WTC11 (cell line): Measurements from ENCODE around the gene MRPL37. TPM values are rescaled to one million over a fixed set of nuclear protein-coding genes. Genes with fewer than 3 reads are reported as not detected.

Experiments used
- ATAC-seq: fragments of 200-7000 bp; cut with Tn5 transposase; 2 replicates; pipeline ENCODE4 v1.10.0; 2021; ENCODE audit warnings: mild to moderate bottlenecking, moderate library complexity
- CTCF ChIA-PET: fragments of 300-600 bp; sonication (Branson Sonifier 250); formaldehyde crosslinking; loops from one replicate; lab custom pipeline; 2021; ENCODE audit warnings: antibody characterized with exemption; lab: Charles Lee
- POLR2A ChIA-PET: fragments of 350-600 bp; sonication (Branson Sonifier 250); formaldehyde crosslinking; loops from one replicate; lab custom pipeline; 2021; ENCODE audit warnings: antibody characterized with exemption; lab: Charles Lee
- DNase-seq: peaks from one replicate; pipeline ENCODE4 v3.0.0; 2021; ENCODE audit warnings: low spot score
- H3K27ac Mint-ChIP-seq: 2 replicates; pipeline ENCODE4 v1.8.0; 2021; ENCODE audit warnings: mixed read lengths
- H3K27me3 Mint-ChIP-seq: 2 replicates; pipeline ENCODE4 v1.8.0; 2021; ENCODE audit warnings: low read depth, mild to moderate bottlenecking, moderate library complexity, mixed read lengths
- H3K36me3 Mint-ChIP-seq: 2 replicates; pipeline ENCODE4 v1.8.0; 2021; ENCODE audit warnings: mixed read lengths
- H3K4me1 Mint-ChIP-seq: 2 replicates; pipeline ENCODE4 v1.8.0; 2022; ENCODE audit warnings: mixed read lengths
- H3K4me3 Mint-ChIP-seq: 2 replicates; pipeline ENCODE4 v1.8.0; 2021; ENCODE audit warnings: mild to moderate bottlenecking, moderate library complexity, mixed read lengths
- H3K9me3 Mint-ChIP-seq: 2 replicates; pipeline ENCODE4 v1.8.0; 2021; ENCODE audit warnings: mixed read lengths
- CBFB ChIP-seq: sonication (generic); formaldehyde crosslinking; IDR thresholded peaks from 2 replicates; pipeline ENCODE4 v1.8.1; 2022; ENCODE audit warnings: mild to moderate bottlenecking, low read depth, missing genetic modification reagents
- CREM ChIP-seq: sonication (generic); formaldehyde crosslinking; IDR thresholded peaks from 2 replicates; pipeline ENCODE4 v1.8.1; 2022; ENCODE audit warnings: mild to moderate bottlenecking, missing genetic modification reagents, moderate library complexity
- EMX1 ChIP-seq: fragments of 250-450 bp; sonication (Bioruptor Pico); IDR thresholded peaks from 2 replicates; pipeline ENCODE4 v1.8.0; 2021; ENCODE audit warnings: mild to moderate bottlenecking
- FOXP1 ChIP-seq: sonication (generic); formaldehyde crosslinking; IDR thresholded peaks from 2 replicates; pipeline ENCODE4 v1.8.0; 2022; ENCODE audit warnings: missing genetic modification reagents, mild to moderate bottlenecking, moderate library complexity, borderline replicate concordance
- GTF2I ChIP-seq: fragments of 250-450 bp; sonication (Bioruptor Pico); conservative IDR thresholded peaks from 2 replicates; pipeline ENCODE4 v1.4.0; 2021; ENCODE audit warnings: mild to moderate bottlenecking
- NFE2L1 ChIP-seq: sonication (generic); formaldehyde crosslinking; IDR thresholded peaks from 2 replicates; pipeline ENCODE4 v1.8.1; 2023; ENCODE audit warnings: missing genetic modification reagents
- NR2C2 ChIP-seq: sonication (generic); formaldehyde crosslinking; IDR thresholded peaks from 2 replicates; pipeline ENCODE4 v1.8.0; 2022; ENCODE audit warnings: mild to moderate bottlenecking, missing genetic modification reagents
- RORB ChIP-seq: fragments of 250-450 bp; sonication (Bioruptor Pico); IDR thresholded peaks from 2 replicates; pipeline ENCODE4 v1.9.0; 2021; ENCODE audit warnings: mild to moderate bottlenecking
- ZNF138 ChIP-seq: sonication (generic); formaldehyde crosslinking; conservative IDR thresholded peaks from 2 replicates; pipeline ENCODE4 v1.8.1; 2022; ENCODE audit warnings: mild to moderate bottlenecking, moderate library complexity, missing genetic modification reagents
- ZNF263 ChIP-seq: sonication (generic); formaldehyde crosslinking; IDR thresholded peaks from 2 replicates; pipeline ENCODE4 v1.8.1; 2022; ENCODE audit warnings: low read depth, mild to moderate bottlenecking, moderate library complexity, missing genetic modification reagents
- total RNA-seq: library from RNA; stranded (reverse); gene quantifications from 3 replicates; pipeline ENCODE4 v1.2.3, GENCODE V29; 2021
- TF ChIP-seq, protein P1 (sequence below): sonication (generic); formaldehyde crosslinking; conservative IDR thresholded peaks from 2 replicates; pipeline ENCODE4 v1.8.1; 2022; ENCODE audit warnings: mild to moderate bottlenecking, missing genetic modification reagents
- TF ChIP-seq, protein P2 (sequence below): fragments of 250-450 bp; sonication (Bioruptor Pico); IDR thresholded peaks from 2 replicates; pipeline ENCODE4 v2.1.2; 2022; ENCODE audit warnings: mild to moderate bottlenecking, moderate library complexity
- TF ChIP-seq, protein P3 (sequence below): fragments of 250-450 bp; sonication (Bioruptor Pico); IDR thresholded peaks from 2 replicates; pipeline ENCODE4 v1.9.0; 2021; ENCODE audit warnings: mild to moderate bottlenecking
- TF ChIP-seq, protein P4 (sequence below): sonication (generic); formaldehyde crosslinking; IDR thresholded peaks from 2 replicates; pipeline ENCODE4 v1.8.0; 2023; ENCODE audit warnings: missing genetic modification reagents
- TF ChIP-seq, protein P5 (sequence below): sonication (generic); formaldehyde crosslinking; IDR thresholded peaks from 2 replicates; pipeline ENCODE4 v1.8.0; 2022; ENCODE audit warnings: mild to moderate bottlenecking, missing genetic modification reagents
- TF ChIP-seq, protein P6 (sequence below): fragments of 250-450 bp; sonication (Bioruptor Pico); conservative IDR thresholded peaks from 2 replicates; pipeline ENCODE4 v1.9.0; 2021; ENCODE audit warnings: mild to moderate bottlenecking
- TF ChIP-seq, protein P7 (sequence below): sonication (generic); formaldehyde crosslinking; IDR thresholded peaks from 2 replicates; pipeline ENCODE4 v1.8.1; 2022; ENCODE audit warnings: low read depth, mild to moderate bottlenecking, moderate library complexity, missing genetic modification reagents, borderline replicate concordance

Gene MRPL37
- total RNA-seq, 1 experiment from 2014 or later = 143 TPM

DNA sequence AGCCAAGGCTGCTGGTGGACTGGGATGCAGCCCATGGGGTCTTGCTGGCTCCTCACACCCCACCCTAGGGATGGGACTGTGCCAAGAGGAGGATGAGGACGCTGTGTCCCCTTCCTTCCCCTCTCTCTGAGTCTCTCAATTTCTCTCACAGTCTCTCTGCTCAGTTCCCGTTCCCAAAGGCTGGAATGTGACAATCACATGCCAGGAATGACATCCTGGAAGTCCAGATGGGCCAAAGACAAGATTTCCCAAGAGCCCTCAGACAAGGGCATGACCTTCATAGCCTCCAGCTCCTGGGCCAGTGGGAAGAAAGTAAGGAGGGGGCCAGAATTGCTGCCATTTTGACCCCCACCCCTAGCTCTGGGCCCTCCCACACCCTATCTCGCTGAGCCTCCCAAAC lies 39.6 kb upstream of the MRPL37 start (continued):
- TF ChIP-seq NR2C2 (CRISPR knock-in tag) = no peak

DNA sequence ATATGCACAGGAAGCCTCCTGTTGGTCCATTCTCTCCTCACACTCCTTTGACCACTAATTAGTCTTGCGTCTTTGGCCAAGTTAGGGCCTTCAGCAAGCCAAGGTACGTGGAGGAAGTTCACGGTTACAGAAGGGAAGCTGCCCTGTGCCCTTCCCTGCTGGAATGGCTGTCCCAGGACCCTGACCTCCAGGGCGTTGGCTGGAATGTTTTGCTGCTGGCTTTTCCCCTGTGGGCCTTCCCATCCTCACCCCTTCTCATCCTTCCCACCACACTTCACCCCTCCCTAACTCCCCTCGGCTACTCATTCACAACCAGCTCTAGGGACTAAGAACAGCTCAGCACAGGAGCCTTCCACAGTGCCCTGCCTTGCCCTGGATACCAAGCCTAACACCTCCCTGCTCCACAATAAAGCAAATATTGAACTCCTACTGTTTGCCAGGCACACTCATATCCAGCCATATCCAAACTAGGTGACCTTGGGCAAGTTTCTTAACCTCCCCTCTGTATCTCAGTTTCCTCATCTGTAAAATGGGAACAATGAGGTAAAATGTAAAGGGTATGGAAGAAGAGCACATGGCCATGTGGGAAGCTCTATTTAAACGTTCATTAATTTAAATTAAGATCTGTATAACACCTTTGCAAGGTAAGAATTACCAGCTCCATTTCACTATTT lies 38.3 kb upstream of the MRPL37 start:
- H3K4me3 Mint-ChIP-seq = no peak overlapping the region
- no peak for DNase-seq
- H3K27ac Mint-ChIP-seq = no peak overlapping the region
- H3K9me3 Mint-ChIP-seq = no peaks in the 10 kb centered on the region
- TF ChIP-seq, protein P1, sequence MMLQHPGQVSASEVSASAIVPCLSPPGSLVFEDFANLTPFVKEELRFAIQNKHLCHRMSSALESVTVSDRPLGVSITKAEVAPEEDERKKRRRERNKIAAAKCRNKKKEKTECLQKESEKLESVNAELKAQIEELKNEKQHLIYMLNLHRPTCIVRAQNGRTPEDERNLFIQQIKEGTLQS = no peak
- TF ChIP-seq, protein P2, sequence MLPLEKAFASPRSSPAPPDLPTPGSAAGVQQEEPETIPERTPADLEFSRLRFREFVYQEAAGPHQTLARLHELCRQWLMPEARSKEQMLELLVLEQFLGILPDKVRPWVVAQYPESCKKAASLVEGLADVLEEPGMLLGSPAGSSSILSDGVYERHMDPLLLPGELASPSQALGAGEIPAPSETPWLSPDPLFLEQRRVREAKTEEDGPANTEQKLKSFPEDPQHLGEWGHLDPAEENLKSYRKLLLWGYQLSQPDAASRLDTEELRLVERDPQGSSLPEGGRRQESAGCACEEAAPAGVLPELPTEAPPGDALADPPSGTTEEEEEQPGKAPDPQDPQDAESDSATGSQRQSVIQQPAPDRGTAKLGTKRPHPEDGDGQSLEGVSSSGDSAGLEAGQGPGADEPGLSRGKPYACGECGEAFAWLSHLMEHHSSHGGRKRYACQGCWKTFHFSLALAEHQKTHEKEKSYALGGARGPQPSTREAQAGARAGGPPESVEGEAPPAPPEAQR (CRISPR knock-in tag) = no peak
- TF ChIP-seq, protein P3, sequence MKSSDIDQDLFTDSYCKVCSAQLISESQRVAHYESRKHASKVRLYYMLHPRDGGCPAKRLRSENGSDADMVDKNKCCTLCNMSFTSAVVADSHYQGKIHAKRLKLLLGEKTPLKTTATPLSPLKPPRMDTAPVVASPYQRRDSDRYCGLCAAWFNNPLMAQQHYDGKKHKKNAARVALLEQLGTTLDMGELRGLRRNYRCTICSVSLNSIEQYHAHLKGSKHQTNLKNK (CRISPR knock-in tag) = no peak
- TF ChIP-seq GTF2I (CRISPR knock-in tag) (no peak), NFE2L1 (CRISPR knock-in tag) (no peak), RORB (CRISPR knock-in tag) (no peak), ZNF263 (CRISPR knock-in tag) (no peak), EMX1 (CRISPR knock-in tag) (no peak), CBFB (CRISPR knock-in tag) (no peak), FOXP1 (CRISPR knock-in tag) (no peak), CREM (CRISPR knock-in tag) (no peak), ZNF138 (CRISPR knock-in tag) (no peak)
- TF ChIP-seq, protein P4, sequence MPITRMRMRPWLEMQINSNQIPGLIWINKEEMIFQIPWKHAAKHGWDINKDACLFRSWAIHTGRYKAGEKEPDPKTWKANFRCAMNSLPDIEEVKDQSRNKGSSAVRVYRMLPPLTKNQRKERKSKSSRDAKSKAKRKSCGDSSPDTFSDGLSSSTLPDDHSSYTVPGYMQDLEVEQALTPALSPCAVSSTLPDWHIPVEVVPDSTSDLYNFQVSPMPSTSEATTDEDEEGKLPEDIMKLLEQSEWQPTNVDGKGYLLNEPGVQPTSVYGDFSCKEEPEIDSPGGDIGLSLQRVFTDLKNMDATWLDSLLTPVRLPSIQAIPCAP (CRISPR knock-in tag) = no peak
- TF ChIP-seq, protein P5, sequence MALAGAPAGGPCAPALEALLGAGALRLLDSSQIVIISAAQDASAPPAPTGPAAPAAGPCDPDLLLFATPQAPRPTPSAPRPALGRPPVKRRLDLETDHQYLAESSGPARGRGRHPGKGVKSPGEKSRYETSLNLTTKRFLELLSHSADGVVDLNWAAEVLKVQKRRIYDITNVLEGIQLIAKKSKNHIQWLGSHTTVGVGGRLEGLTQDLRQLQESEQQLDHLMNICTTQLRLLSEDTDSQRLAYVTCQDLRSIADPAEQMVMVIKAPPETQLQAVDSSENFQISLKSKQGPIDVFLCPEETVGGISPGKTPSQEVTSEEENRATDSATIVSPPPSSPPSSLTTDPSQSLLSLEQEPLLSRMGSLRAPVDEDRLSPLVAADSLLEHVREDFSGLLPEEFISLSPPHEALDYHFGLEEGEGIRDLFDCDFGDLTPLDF = no peak
- TF ChIP-seq, protein P6, sequence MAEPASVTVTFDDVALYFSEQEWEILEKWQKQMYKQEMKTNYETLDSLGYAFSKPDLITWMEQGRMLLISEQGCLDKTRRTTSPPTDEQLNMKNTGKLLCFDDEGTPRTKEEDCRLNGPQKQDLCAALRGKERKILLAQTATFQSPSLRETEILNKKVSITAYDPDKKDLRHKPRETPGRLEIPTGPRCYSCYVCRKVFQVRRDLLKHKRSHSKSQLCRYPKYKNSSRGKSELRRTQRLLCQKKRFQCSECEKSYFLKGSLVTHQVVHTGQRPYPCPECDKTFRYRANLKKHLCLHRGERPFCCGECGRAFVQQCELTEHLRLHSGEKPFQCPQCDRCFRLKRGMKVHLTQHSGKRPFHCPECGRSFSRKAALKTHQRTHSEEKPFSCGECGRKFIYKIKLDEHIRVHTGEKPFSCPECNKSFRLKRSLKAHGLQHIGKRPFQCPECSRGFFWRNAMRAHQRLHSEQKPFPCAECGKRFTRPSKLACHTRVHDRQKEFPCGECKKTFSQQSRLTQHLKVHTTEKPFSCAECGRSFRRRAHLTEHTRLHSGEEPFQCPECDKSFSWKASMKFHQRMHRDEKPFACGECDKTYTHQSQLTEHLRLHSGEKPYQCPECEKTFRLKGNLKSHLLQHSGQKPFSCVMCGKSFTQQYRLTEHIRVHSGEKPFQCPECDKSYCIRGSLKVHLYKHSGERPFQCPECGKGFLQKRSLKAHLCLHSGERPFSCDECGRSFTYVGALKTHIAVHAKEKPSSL (CRISPR knock-in tag) = no peak
- TF ChIP-seq, protein P7, sequence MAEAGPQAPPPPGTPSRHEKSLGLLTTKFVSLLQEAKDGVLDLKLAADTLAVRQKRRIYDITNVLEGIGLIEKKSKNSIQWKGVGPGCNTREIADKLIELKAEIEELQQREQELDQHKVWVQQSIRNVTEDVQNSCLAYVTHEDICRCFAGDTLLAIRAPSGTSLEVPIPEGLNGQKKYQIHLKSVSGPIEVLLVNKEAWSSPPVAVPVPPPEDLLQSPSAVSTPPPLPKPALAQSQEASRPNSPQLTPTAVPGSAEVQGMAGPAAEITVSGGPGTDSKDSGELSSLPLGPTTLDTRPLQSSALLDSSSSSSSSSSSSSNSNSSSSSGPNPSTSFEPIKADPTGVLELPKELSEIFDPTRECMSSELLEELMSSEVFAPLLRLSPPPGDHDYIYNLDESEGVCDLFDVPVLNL (CRISPR knock-in tag) = no peak
- ChIA-PET POLR2A (no interaction called here), CTCF (interaction anchor here (0.9 to 1.5 kb wide), 3 partner anchors 17 to 40 kb away, joined by 3 to 6 read pairs (median 3); no protein-coding TSS in a partner anchor)
- H3K36me3 Mint-ChIP-seq = no peaks in the 10 kb centered on the region
- no peak for ATAC-seq
- no peaks in the 10 kb centered on the region for H3K4me1 Mint-ChIP-seq
- peaks cover 3% of the 10 kb centered on the region; the same call in 1 of the 2 replicates for H3K27me3 Mint-ChIP-seq
